ENCODE measurements around the gene ZDHHC23. TPM values are rescaled to one million over a fixed set of nuclear protein-coding genes. Genes with fewer than 3 reads are reported as not detected.

Gene ZDHHC23
- total and polyA plus RNA-seq, 4 donors = 6.2 to 10.6 (median 7.3) TPM

DNA sequence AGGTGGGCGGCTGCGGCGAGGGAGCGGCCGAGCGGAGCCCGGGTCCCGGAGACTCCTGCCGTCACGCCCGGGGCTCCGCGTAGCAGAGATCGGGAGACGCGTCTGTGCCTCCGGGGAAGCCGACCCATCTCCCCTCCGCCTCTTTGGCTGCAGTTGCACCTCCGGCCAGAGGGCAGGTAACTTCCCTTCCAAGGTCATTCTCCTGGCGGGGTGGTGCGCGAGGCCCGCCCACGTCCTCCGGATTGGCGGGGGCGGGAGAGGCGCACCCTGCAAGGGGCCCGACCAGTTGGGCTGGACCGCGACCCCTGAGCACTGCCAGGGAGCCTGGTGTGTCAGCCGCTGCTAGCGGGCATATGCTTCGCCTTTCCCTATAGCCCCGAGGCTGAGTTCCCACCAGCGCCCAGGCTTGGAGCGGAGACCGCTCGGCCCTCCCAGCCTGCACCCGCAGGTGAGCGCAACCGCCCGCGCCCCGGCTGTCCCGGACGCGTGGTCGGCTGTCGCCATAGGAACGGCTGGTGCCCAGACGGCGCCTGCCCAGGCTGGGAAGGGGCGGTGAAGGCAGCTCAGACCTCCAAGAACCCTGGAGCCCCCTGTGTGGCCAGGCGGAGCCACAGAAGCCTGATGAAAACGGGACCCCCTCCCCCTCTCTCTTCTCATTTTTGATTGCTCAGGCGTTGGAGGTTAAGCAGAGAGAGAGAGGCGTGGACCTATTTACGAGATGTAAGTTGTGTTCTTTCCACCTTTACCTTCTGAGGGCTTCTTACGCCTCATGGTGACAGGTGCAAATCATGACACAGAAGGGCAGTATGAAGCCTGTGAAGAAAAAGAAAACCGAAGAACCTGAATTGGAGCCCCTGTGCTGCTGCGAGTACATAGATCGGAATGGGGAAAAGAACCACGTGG is 453 bp downstream of the ZDHHC23 start:
- no peak overlapping the region for H3K27ac ChIP-seq (ENCODE audit: low read depth, low read length)
- H3K27me3 ChIP-seq (ENCODE audit: control insufficient read depth, insufficient read depth, low read length) = peaks cover 6% of the 10 kb centered on the region
- H3K4me1 ChIP-seq (ENCODE audit: control insufficient read depth, insufficient read depth, low read length) = peaks cover 7% of the 10 kb centered on the region
- DNase-seq (ENCODE audit: low read depth in 4 of 6, low spot score in 6 of 6) = peak in 2 of 6 donors; percentile 48 to 55
- WGBS (ENCODE audit: insufficient coverage) = 1% methylated on average over 60 of the region's 65 CpGs
- peak overlapping the region; percentile 61 for H3K4me3 ChIP-seq (ENCODE audit: low read depth, low read length)
- H3K36me3 ChIP-seq (ENCODE audit: control insufficient read depth, insufficient read depth, low read length) = peaks cover 4% of the 10 kb centered on the region
- no peaks in the 10 kb centered on the region for H3K9me3 ChIP-seq (ENCODE audit: control insufficient read depth, insufficient read depth, low read length)

- Histone ChIP-seq H3K27ac (ENCODE audit: low read depth, low read length) (no peak overlapping the region), H3K4me1 (ENCODE audit: control insufficient read depth, insufficient read depth, low read length) (peaks cover 7% of the 10 kb centered on the region), H3K4me3 (ENCODE audit: low read depth, low read length) (no peak overlapping the region), H3K36me3 (ENCODE audit: control insufficient read depth, insufficient read depth, low read length) (peaks cover 8% of the 10 kb centered on the region), H3K9me3 (ENCODE audit: control insufficient read depth, insufficient read depth, low read length) (no peaks in the 10 kb centered on the region), H3K27me3 (ENCODE audit: control insufficient read depth, insufficient read depth, low read length) (peaks cover 5% of the 10 kb centered on the region)
- no peak for DNase-seq (ENCODE audit: low read depth in 4 of 6, low spot score in 6 of 6)
Observed at GRCh38 chr3:113952921-113953320, 5.1 kb downstream of the ZDHHC23 start.

DNA sequence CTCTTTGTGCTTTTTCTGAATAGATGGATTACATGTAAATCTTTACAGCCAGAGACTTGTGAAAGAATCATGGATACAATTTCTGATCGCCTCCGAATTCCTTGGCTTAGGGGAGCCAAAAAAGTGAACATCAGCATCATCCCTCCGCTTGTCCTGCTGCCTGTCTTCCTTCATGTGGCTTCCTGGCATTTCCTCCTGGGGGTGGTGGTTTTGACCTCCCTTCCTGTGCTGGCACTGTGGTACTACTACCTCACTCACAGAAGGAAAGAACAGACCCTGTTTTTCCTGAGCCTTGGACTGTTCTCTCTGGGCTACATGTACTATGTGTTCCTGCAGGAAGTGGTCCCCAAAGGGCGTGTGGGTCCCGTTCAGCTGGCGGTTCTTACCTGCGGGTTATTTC is 5.9 kb downstream of the ZDHHC23 start:
- Histone ChIP-seq H3K4me1 (ENCODE audit: control insufficient read depth, insufficient read depth, low read length) (no peaks in the 10 kb centered on the region), H3K36me3 (ENCODE audit: control insufficient read depth, insufficient read depth, low read length) (peaks cover 12% of the 10 kb centered on the region), H3K9me3 (ENCODE audit: control insufficient read depth, insufficient read depth, low read length) (no peaks in the 10 kb centered on the region), H3K4me3 (ENCODE audit: low read depth, low read length) (no peak overlapping the region), H3K27me3 (ENCODE audit: control insufficient read depth, insufficient read depth, low read length) (peaks cover 3% of the 10 kb centered on the region), H3K27ac (ENCODE audit: low read depth, low read length) (no peak overlapping the region)
- no peak for DNase-seq (ENCODE audit: low read depth in 4 of 6, low spot score in 6 of 6)
- 90% methylated on average over 6 of the region's 7 CpGs for WGBS (ENCODE audit: insufficient coverage)

- H3K9me3 ChIP-seq (ENCODE audit: control insufficient read depth, insufficient read depth, low read length) = no peaks in the 10 kb centered on the region
- peak in 1 of 6 donors; percentile 26 for DNase-seq (ENCODE audit: low read depth in 4 of 6, low spot score in 6 of 6)
- peaks cover 12% of the 10 kb centered on the region for H3K36me3 ChIP-seq (ENCODE audit: control insufficient read depth, insufficient read depth, low read length)
- H3K27ac ChIP-seq (ENCODE audit: low read depth, low read length) = no peak overlapping the region
- 63% methylated on average over 6 of the region's 8 CpGs for WGBS (ENCODE audit: insufficient coverage)
- no peak overlapping the region for H3K4me3 ChIP-seq (ENCODE audit: low read depth, low read length)
- peaks cover 2% of the 10 kb centered on the region for H3K27me3 ChIP-seq (ENCODE audit: control insufficient read depth, insufficient read depth, low read length)
- H3K4me1 ChIP-seq (ENCODE audit: control insufficient read depth, insufficient read depth, low read length) = no peaks in the 10 kb centered on the region
Observed at GRCh38 chr3:113954091-113954685, 6.4 kb downstream of the ZDHHC23 start.

DNA sequence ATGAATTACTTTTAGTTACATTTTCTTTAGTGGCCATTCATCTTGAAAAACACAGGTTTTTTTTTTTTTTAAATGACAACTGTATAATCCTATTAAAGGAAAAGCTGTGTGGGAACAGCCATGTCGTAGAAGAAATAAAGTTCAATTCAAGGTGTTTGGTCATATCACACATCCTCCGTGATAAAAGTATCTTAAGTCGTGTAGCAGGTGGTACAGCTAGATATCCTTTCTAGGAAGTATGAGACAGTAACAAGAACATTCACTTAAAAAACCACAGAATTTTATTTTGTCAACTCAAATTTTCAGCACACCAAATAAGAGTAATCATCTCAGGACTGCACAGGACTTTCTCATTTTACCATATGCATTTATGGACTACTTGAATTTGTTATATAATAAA is 16.1 kb downstream of the ZDHHC23 start:
- H3K36me3 ChIP-seq (ENCODE audit: control insufficient read depth, insufficient read depth, low read length) = no peaks in the 10 kb centered on the region
- no peaks in the 10 kb centered on the region for H3K27me3 ChIP-seq (ENCODE audit: control insufficient read depth, insufficient read depth, low read length)
- no peak for DNase-seq (ENCODE audit: low read depth in 4 of 6, low spot score in 6 of 6)
- 100% methylated on average over 1 of the region's 3 CpGs for WGBS (ENCODE audit: insufficient coverage)
- H3K4me3 ChIP-seq (ENCODE audit: low read depth, low read length) = no peak overlapping the region
- H3K4me1 ChIP-seq (ENCODE audit: control insufficient read depth, insufficient read depth, low read length) = no peaks in the 10 kb centered on the region
- no peak overlapping the region for H3K27ac ChIP-seq (ENCODE audit: low read depth, low read length)
- H3K9me3 ChIP-seq (ENCODE audit: control insufficient read depth, insufficient read depth, low read length) = no peaks in the 10 kb centered on the region

GRCh38 chr3:113966172-113966571 is 18.4 kb downstream of the ZDHHC23 start:
- DNase-seq (ENCODE audit: low read depth in 4 of 6, low spot score in 6 of 6) = no peak
- no peak overlapping the region for H3K27ac ChIP-seq (ENCODE audit: low read depth, low read length)
- peaks cover 1% of the 10 kb centered on the region for H3K9me3 ChIP-seq (ENCODE audit: control insufficient read depth, insufficient read depth, low read length)
- H3K27me3 ChIP-seq (ENCODE audit: control insufficient read depth, insufficient read depth, low read length) = no peaks in the 10 kb centered on the region
- no peaks in the 10 kb centered on the region for H3K4me1 ChIP-seq (ENCODE audit: control insufficient read depth, insufficient read depth, low read length)
- H3K4me3 ChIP-seq (ENCODE audit: low read depth, low read length) = no peak overlapping the region
- no peaks in the 10 kb centered on the region for H3K36me3 ChIP-seq (ENCODE audit: control insufficient read depth, insufficient read depth, low read length)
- WGBS (ENCODE audit: insufficient coverage) = 74% methylated on average over 2 of the region's 2 CpGs

- WGBS (ENCODE audit: insufficient coverage) = 13% methylated on average over 2 of the region's 2 CpGs
- Histone ChIP-seq H3K4me3 (ENCODE audit: low read depth, low read length) (no peak overlapping the region), H3K9me3 (ENCODE audit: control insufficient read depth, insufficient read depth, low read length) (peaks cover 11% of the 10 kb centered on the region), H3K27me3 (ENCODE audit: control insufficient read depth, insufficient read depth, low read length) (no peaks in the 10 kb centered on the region), H3K36me3 (ENCODE audit: control insufficient read depth, insufficient read depth, low read length) (no peaks in the 10 kb centered on the region), H3K4me1 (ENCODE audit: control insufficient read depth, insufficient read depth, low read length) (no peaks in the 10 kb centered on the region), H3K27ac (ENCODE audit: low read depth, low read length) (no peak overlapping the region)
- peak in 2 of 6 donors; percentile 16 to 61 for DNase-seq (ENCODE audit: low read depth in 4 of 6, low spot score in 6 of 6)
Observed at GRCh38 chr3:113968986-113969385, 21.2 kb downstream of the ZDHHC23 start.

GRCh38 chr3:113977822-113978221 is 30.0 kb downstream of the ZDHHC23 start:
- Histone ChIP-seq H3K36me3 (ENCODE audit: control insufficient read depth, insufficient read depth, low read length) (peaks cover 3% of the 10 kb centered on the region), H3K4me1 (ENCODE audit: control insufficient read depth, insufficient read depth, low read length) (no peaks in the 10 kb centered on the region), H3K4me3 (ENCODE audit: low read depth, low read length) (no peak overlapping the region), H3K27ac (ENCODE audit: low read depth, low read length) (no peak overlapping the region), H3K27me3 (ENCODE audit: control insufficient read depth, insufficient read depth, low read length) (no peaks in the 10 kb centered on the region), H3K9me3 (ENCODE audit: control insufficient read depth, insufficient read depth, low read length) (peaks cover 11% of the 10 kb centered on the region)
- no peak for DNase-seq (ENCODE audit: low read depth in 4 of 6, low spot score in 6 of 6)
- WGBS (ENCODE audit: insufficient coverage) = 89% methylated on average over 1 of the region's 4 CpGs

DNA sequence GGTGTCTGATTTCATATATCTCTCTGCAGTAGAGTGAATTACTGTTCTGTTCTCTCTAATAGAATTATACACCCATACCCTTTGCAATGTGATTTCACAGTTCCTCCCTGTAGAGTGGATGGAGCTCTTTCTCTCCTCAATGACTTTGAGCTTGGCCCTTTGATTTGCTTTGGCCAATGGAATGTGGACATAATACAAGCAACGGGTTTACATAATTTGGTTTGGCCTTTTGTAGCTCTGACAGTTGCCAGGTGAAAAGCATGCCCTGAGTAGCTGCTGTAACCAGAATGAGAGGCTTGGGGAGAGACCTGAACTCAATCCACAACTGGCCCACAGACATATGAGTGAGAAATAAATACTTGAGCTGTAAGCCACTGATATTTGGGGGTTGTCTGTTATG is 32.1 kb downstream of the ZDHHC23 start:
- H3K36me3 ChIP-seq (ENCODE audit: control insufficient read depth, insufficient read depth, low read length) = peaks cover 3% of the 10 kb centered on the region
- DNase-seq (ENCODE audit: low read depth in 4 of 6, low spot score in 6 of 6) = no peak
- H3K27ac ChIP-seq (ENCODE audit: low read depth, low read length) = no peak overlapping the region
- no peaks in the 10 kb centered on the region for H3K9me3 ChIP-seq (ENCODE audit: control insufficient read depth, insufficient read depth, low read length)
- 60% methylated on average over 1 of the region's 1 CpG for WGBS (ENCODE audit: insufficient coverage)
- H3K4me3 ChIP-seq (ENCODE audit: low read depth, low read length) = no peak overlapping the region
- H3K4me1 ChIP-seq (ENCODE audit: control insufficient read depth, insufficient read depth, low read length) = no peaks in the 10 kb centered on the region
- H3K27me3 ChIP-seq (ENCODE audit: control insufficient read depth, insufficient read depth, low read length) = no peaks in the 10 kb centered on the region

- no peaks in the 10 kb centered on the region for H3K4me1 ChIP-seq (ENCODE audit: control insufficient read depth, insufficient read depth, low read length)
- H3K27me3 ChIP-seq (ENCODE audit: control insufficient read depth, insufficient read depth, low read length) = no peaks in the 10 kb centered on the region
- H3K36me3 ChIP-seq (ENCODE audit: control insufficient read depth, insufficient read depth, low read length) = peaks cover 6% of the 10 kb centered on the region
- no peak overlapping the region for H3K27ac ChIP-seq (ENCODE audit: low read depth, low read length)
- no peaks in the 10 kb centered on the region for H3K9me3 ChIP-seq (ENCODE audit: control insufficient read depth, insufficient read depth, low read length)
- no peak overlapping the region for H3K4me3 ChIP-seq (ENCODE audit: low read depth, low read length)
- DNase-seq (ENCODE audit: low read depth in 4 of 6, low spot score in 6 of 6) = no peak
Observed at GRCh38 chr3:113981803-113982202, 34.0 kb downstream of the ZDHHC23 start.
